Esophagus squamous epithelium (tissue), 5 donors: ENCODE results near the gene SCYGR1. TPM values are rescaled to one million over a fixed set of nuclear protein-coding genes. Genes with fewer than 3 reads are reported as not detected.
"Not testable (repeated sequence)": the region's sequence is repeated elsewhere in the genome, so short reads cannot be mapped to it uniquely, and the experiment has no call there.

Experiments used
- DNase-seq: peaks from one replicate; lab custom pipeline; 2025; lab: John Stamatoyannopoulos, UW
- H3K27ac ChIP-seq, 4 donors: fragments of 200-600 bp; sonication (generic); one replicate each; pipeline ENCODE4 v1.5.1; 2016 to 2019; ENCODE audit warnings: mild to moderate bottlenecking in 1 of 4
- H3K27me3 ChIP-seq, 4 donors: fragments of 200-600 bp; sonication (generic); 1 replicate in 3 of 4; 2 replicates in 1 of 4; pipeline versions ENCODE4 v1.5.1 to v1.6.0; 2017 to 2021; ENCODE audit warnings: antibody characterized with exemption in 1 of 4
- H3K36me3 ChIP-seq, 3 donors: fragments of 200-600 bp; sonication (generic); one replicate each; pipeline ENCODE4 v1.5.1; 2016 to 2019
- H3K4me1 ChIP-seq, 3 donors: fragments of 200-600 bp; sonication (generic); one replicate each; pipeline ENCODE4 v1.5.1; 2017 to 2019
- H3K4me3 ChIP-seq, 4 donors: fragments of 200-600 bp; sonication (generic); 1 replicate in 3 of 4; 2 replicates in 1 of 4; pipeline ENCODE4 v1.5.1; 2016 to 2019; ENCODE audit warnings: mild to moderate bottlenecking in 2 of 4, moderate library complexity in 1 of 4
- H3K9me3 ChIP-seq, 3 donors: fragments of 200-600 bp; sonication (generic); one replicate each; pipeline ENCODE4 v1.5.1; 2016 to 2019
- CTCF ChIP-seq, 6 experiments: fragments of 450-650 bp in 4 of 6; fragments of 200-600 bp in 2 of 6; sonication (generic) in 2 of 6; IDR thresholded peaks; one replicate each; pipeline ENCODE4 v1.5.1; 2016 to 2019; ENCODE audit warnings: antibody characterized with exemption in 6 of 6, mild to moderate bottlenecking in 4 of 6, moderate library complexity in 4 of 6
- POLR2A ChIP-seq, 4 donors: fragments of 450-650 bp; IDR thresholded peaks; one replicate each; pipeline ENCODE4 v1.6.1; 2017; ENCODE audit warnings: antibody characterized with exemption in 4 of 4, mild to moderate bottlenecking in 4 of 4, moderate library complexity in 3 of 4
- WGBS, 2 donors: methylation state at CpG; one replicate each; pipeline ENCODE4 v1.1.5; 2018; 5-methylcytosine and 5-hydroxymethylcytosine counted together
- intact Hi-C: fragments of 100-400 bp; cut with DNase I; formaldehyde crosslinking; loops from one replicate; pipeline ENCODE4 v1.15.0; 2022
- total RNA-seq, 4 donors: library from RNA; depleted of rRNA; stranded (reverse); fragments of >200 nt; gene quantifications; one replicate each; pipeline ENCODE4 v1.1.0, GENCODE V29; 2016
- donor health status: DM: yes; HTN: yes; CAD: no.

The SCYGR1 gene
- total RNA-seq, 4 donors from 2014 or later = not detected

- 31 to 68% methylated on average over 3 of the region's 3 CpGs for WGBS, 2 donors
These were observed 21.9 kb downstream of the SCYGR1 start for GRCh38 chr2:227365833-227366232.

GRCh38 chr2:227364585-227365263 lies 23.0 kb downstream of the SCYGR1 start:
- H3K27ac ChIP-seq, H3K27me3 ChIP-seq, intact Hi-C loops, H3K9me3 ChIP-seq, DNase-seq, H3K4me3 ChIP-seq: not testable (repeated sequence)
- WGBS, 2 donors = 91% methylated on average over 11 of the region's 11 CpGs
- peaks cover 0 to 21% (median 11%) of the 10 kb centered on the region in 3 donors for H3K4me1 ChIP-seq
- H3K36me3 ChIP-seq = peaks cover 0 to 14% (median 1%) of the 10 kb centered on the region in 3 donors

More at GRCh38 chr2:227365833-227366232, 21.9 kb downstream of the SCYGR1 start:
- Histone ChIP-seq H3K36me3 (peaks cover 0 to 5% (median 0%) of the 10 kb centered on the region in 3 donors), H3K27ac (no peak overlapping the region), H3K4me1 (peaks cover 0 to 24% (median 11%) of the 10 kb centered on the region in 3 donors), H3K4me3 (no peak overlapping the region), H3K9me3 (no peaks in the 10 kb centered on the region), H3K27me3 (no peaks in the 10 kb centered on the region)
- intact Hi-C loops = no loop called here
- no peak for DNase-seq
- TF ChIP-seq CTCF (IDR thresholded peaks at IDR 0.05) (no peak), POLR2A (IDR thresholded peaks at IDR 0.05) (no peak)

- 90 to 91% methylated on average over 6 of the region's 6 CpGs for WGBS, 2 donors
- peaks cover 0 to 21% (median 11%) of the 10 kb centered on the region in 3 donors for H3K4me1 ChIP-seq
- TF ChIP-seq CTCF (IDR thresholded peaks at IDR 0.05) (peak in 1 of 6 experiments; percentile 49), POLR2A (IDR thresholded peaks at IDR 0.05) (no peak)
- H3K27me3 ChIP-seq = no peaks in the 10 kb centered on the region
- DNase-seq = no peak
- no peak overlapping the region for H3K27ac ChIP-seq
- peaks cover 0 to 23% (median 10%) of the 10 kb centered on the region in 3 donors for H3K36me3 ChIP-seq
- no peak overlapping the region for H3K4me3 ChIP-seq
- H3K9me3 ChIP-seq = no peaks in the 10 kb centered on the region
- intact Hi-C loops = no loop called here
These were observed 24.0 kb downstream of the SCYGR1 start for GRCh38 chr2:227363756-227364155.

- WGBS, 2 donors = 78 to 89% methylated on average over 5 of the region's 5 CpGs
- no peak overlapping the region for H3K4me3 ChIP-seq
- no peaks in the 10 kb centered on the region for H3K4me1 ChIP-seq
- TF ChIP-seq POLR2A (IDR thresholded peaks at IDR 0.05) (no peak), CTCF (IDR thresholded peaks at IDR 0.05) (no peak)
- H3K9me3 ChIP-seq = no peaks in the 10 kb centered on the region
- intact Hi-C loops = no loop called here
- H3K27ac ChIP-seq = no peak overlapping the region
- no peaks in the 10 kb centered on the region for H3K27me3 ChIP-seq
- DNase-seq = no peak
- peaks cover 0 to 57% (median 17%) of the 10 kb centered on the region in 3 donors for H3K36me3 ChIP-seq
These were observed 27.4 kb downstream of the SCYGR1 start for GRCh38 chr2:227360351-227360750.

GRCh38 chr2:227351639-227352038 lies 36.1 kb downstream of the SCYGR1 start:
- Histone ChIP-seq H3K27me3 (no peaks in the 10 kb centered on the region), H3K4me3 (no peak overlapping the region), H3K9me3 (no peaks in the 10 kb centered on the region), H3K4me1 (no peaks in the 10 kb centered on the region), H3K36me3 (peaks cover 0 to 76% (median 7%) of the 10 kb centered on the region in 3 donors), H3K27ac (no peak overlapping the region)
- 54 to 65% methylated on average over 4 of the region's 4 CpGs for WGBS, 2 donors
- no peak for DNase-seq
- intact Hi-C loops = no loop called here
- TF ChIP-seq POLR2A (IDR thresholded peaks at IDR 0.05) = no peak
- no peak for TF ChIP-seq CTCF (IDR thresholded peaks at IDR 0.05)
